Activated T-cell treated with anti-CD3 and anti-CD28 coated beads for 4 hours (primary cell): ENCODE data around the gene TRAM2.
"Not testable (repeated sequence)": the region's sequence is repeated elsewhere in the genome, so short reads cannot be mapped to it uniquely, and the experiment has no call there.

Source experiments
- DNase-seq: peaks from one replicate; pipeline ENCODE4 v3.0.0-alpha.2; 2020

Gene TRAM2

GRCh38 chr6:52474173-52474572, 102.7 kb downstream of the TRAM2 start:
- no peak for DNase-seq

- DNase-seq: not testable (repeated sequence)
These were observed 115.7 kb downstream of the TRAM2 start for GRCh38 chr6:52461194-52461593.

GRCh38 chr6:52457096-52457495, 119.8 kb downstream of the TRAM2 start:
- DNase-seq: no peak

DNA sequence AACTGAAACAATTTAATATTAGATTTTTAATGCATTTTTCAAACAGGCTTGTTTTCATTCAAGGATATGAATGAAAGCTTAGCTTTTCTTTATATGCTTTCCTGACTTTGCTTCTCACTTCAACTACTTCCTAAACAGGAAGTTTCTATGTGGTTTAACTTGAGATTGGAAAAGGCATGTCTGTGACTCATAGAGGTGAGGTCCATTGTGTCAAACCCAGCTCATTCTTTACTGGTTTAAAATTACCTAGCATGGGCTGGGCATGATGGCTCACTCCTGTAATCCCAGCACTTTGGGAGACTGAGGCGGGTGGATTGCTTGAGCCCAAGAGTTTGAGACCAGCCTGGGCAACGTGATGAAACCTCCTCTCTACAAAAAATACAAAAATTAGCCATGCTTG, 122.3 kb downstream of the TRAM2 start:
- DNase-seq: no peak
